Activated B cell treated with CpG ODN at 0.5 μM for 24 hours (primary cell): ENCODE data around the gene IL16. TPM values are rescaled to one million over a fixed set of nuclear protein-coding genes. Genes with fewer than 3 reads are reported as not detected.

Experiments
- ATAC-seq: fragments of 200-7000 bp; cut with Tn5 transposase; one replicate; pipeline ENCODE4 v1.10.0; 2021; ENCODE audit warnings: low read depth, mild to moderate bottlenecking, moderate library complexity
- CTCF ChIA-PET: fragments of 350-600 bp; sonication (Branson Sonifier 250); formaldehyde crosslinking; loops from one replicate; lab custom pipeline; 2021; ENCODE audit warnings: antibody characterized with exemption; lab: Charles Lee
- POLR2A ChIA-PET: fragments of 350-600 bp; sonication (Branson Sonifier 250); formaldehyde crosslinking; loops from one replicate; lab custom pipeline; 2021; ENCODE audit warnings: antibody characterized with exemption; lab: Charles Lee
- DNase-seq: peaks from one replicate; pipeline ENCODE4 v3.0.0; 2022
- H3K27ac Mint-ChIP-seq: one replicate; pipeline ENCODE4 v1.8.0; 2020; ENCODE audit warnings: mixed read lengths
- H3K27me3 Mint-ChIP-seq: one replicate; pipeline ENCODE4 v1.8.0; 2021; ENCODE audit warnings: mixed read lengths
- H3K36me3 Mint-ChIP-seq: one replicate; pipeline ENCODE4 v1.8.0; 2021; ENCODE audit warnings: low read depth, mixed read lengths
- H3K4me1 Mint-ChIP-seq: one replicate; pipeline ENCODE4 v1.8.0; 2021; ENCODE audit warnings: mixed read lengths
- H3K4me3 Mint-ChIP-seq: one replicate; pipeline ENCODE4 v1.8.0; 2020; ENCODE audit warnings: mild to moderate bottlenecking, mixed read lengths
- H3K9me3 Mint-ChIP-seq: one replicate; pipeline ENCODE4 v1.8.0; 2020; ENCODE audit warnings: mixed read lengths
- CTCF ChIP-seq: fragments of 200-600 bp; IDR thresholded peaks from one replicate; pipeline ENCODE4 v1.8.0; 2022; ENCODE audit warnings: antibody characterized with exemption, mild to moderate bottlenecking
- intact Hi-C: fragments of 100-400 bp; cut with micrococcal nuclease; formaldehyde crosslinking; loops from one replicate; pipeline ENCODE4 v1.15.1; 2024
- total RNA-seq: library from RNA; stranded (reverse); gene quantifications from 2 replicates; pipeline ENCODE4 v1.2.3, GENCODE V29; 2022

The IL16 gene
- total RNA-seq, 1 donor from 2014 or later: 206 TPM

DNA sequence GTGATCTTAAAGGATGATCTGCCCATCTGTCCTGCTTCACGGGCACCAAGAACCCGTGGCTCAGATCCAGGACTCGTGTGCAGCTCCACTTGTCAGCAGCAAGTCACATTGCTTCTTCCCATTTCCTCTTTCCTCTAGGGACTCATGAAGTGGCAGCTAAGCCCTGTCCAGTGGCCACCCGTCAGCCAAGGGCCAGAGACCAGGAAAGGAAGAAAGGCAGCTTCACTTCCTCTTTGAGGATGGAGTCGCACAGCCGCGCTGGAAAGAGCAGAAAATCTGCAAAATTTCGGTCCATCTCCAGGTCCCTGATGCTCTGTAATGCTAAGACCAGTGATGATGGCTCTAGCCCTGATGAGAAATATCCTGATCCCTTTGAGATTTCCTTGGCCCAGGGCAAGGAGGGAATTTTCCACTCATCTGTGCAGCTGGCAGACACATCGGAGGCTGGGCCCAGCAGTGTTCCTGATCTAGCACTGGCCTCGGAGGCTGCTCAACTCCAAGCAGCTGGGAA, 28.5 kb downstream of the IL16 start:
- no peak for TF ChIP-seq CTCF
- intact Hi-C loops: no loop called here
- peaks cover 11% of the 10 kb centered on the region for H3K27me3 Mint-ChIP-seq
- CTCF ChIA-PET: no interaction called here
- DNase-seq (no peak), ATAC-seq (no peak)
- H3K27ac Mint-ChIP-seq: no peak overlapping the region
- H3K4me3 Mint-ChIP-seq: no peak overlapping the region
- POLR2A ChIA-PET: no interaction called here
- no peaks in the 10 kb centered on the region for H3K36me3 Mint-ChIP-seq
- H3K4me1 Mint-ChIP-seq: no peaks in the 10 kb centered on the region
- H3K9me3 Mint-ChIP-seq: no peaks in the 10 kb centered on the region

DNA sequence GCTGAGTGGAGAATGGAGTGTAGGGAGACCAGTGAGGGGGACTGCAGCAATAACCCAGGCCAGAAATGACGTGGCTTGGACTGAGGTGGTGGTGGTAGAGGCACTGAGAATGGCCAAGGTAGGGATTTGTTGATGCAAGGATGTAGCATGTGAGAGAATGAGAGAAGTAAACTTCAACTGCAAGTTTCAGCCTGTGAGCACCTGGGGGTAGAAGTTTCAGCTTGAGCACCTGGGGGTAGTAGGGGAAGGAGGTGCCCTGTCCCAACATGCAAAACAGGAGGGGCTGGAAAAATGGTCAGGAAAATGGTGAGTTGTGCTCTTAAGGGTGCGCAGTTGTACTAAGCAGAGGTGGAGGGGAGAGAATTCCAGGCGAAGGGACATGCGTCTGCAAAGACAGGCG, 31.0 kb downstream of the IL16 start:
- no peak for TF ChIP-seq CTCF
- CTCF ChIA-PET: no interaction called here
- no peak for ATAC-seq
- no peak overlapping the region for H3K27ac Mint-ChIP-seq
- intact Hi-C loops: no loop called here
- no peaks in the 10 kb centered on the region for H3K4me1 Mint-ChIP-seq
- no peaks in the 10 kb centered on the region for H3K36me3 Mint-ChIP-seq
- peaks cover 2% of the 10 kb centered on the region for H3K27me3 Mint-ChIP-seq
- DNase-seq: no peak
- POLR2A ChIA-PET: no interaction called here
- H3K4me3 Mint-ChIP-seq: no peak overlapping the region
- peaks cover 4% of the 10 kb centered on the region for H3K9me3 Mint-ChIP-seq

- ChIA-PET POLR2A (no interaction called here), CTCF (no interaction called here)
- H3K36me3 Mint-ChIP-seq: no peaks in the 10 kb centered on the region
- no peak overlapping the region for H3K4me3 Mint-ChIP-seq
- TF ChIP-seq CTCF: no peak
- H3K9me3 Mint-ChIP-seq: peaks cover 7% of the 10 kb centered on the region
- no peak for DNase-seq
- no peaks in the 10 kb centered on the region for H3K27me3 Mint-ChIP-seq
- H3K27ac Mint-ChIP-seq: no peak overlapping the region
- no peak for ATAC-seq
- intact Hi-C loops: no loop called here
- H3K4me1 Mint-ChIP-seq: no peaks in the 10 kb centered on the region
These were observed 32.9 kb downstream of the IL16 start for GRCh38 chr15:81229586-81229985.

GRCh38 chr15:81235276-81236123, 38.8 kb downstream of the IL16 start:
- ChIA-PET POLR2A (no interaction called here), CTCF (no interaction called here)
- ATAC-seq (no peak), DNase-seq (no peak)
- intact Hi-C loops: no loop called here
- no peaks in the 10 kb centered on the region for H3K36me3 Mint-ChIP-seq
- no peaks in the 10 kb centered on the region for H3K4me1 Mint-ChIP-seq
- no peak for TF ChIP-seq CTCF
- no peak overlapping the region for H3K27ac Mint-ChIP-seq
- H3K27me3 Mint-ChIP-seq: no peaks in the 10 kb centered on the region
- peaks cover 11% of the 10 kb centered on the region for H3K9me3 Mint-ChIP-seq
- H3K4me3 Mint-ChIP-seq: no peak overlapping the region

- Mint-ChIP-seq H3K9me3 (peaks cover 20% of the 10 kb centered on the region), H3K4me1 (no peaks in the 10 kb centered on the region), H3K27ac (no peak overlapping the region), H3K27me3 (no peaks in the 10 kb centered on the region), H3K4me3 (no peak overlapping the region), H3K36me3 (no peaks in the 10 kb centered on the region)
- intact Hi-C loops: no loop called here
- no peak for TF ChIP-seq CTCF
- no peak for ATAC-seq
- ChIA-PET POLR2A (no interaction called here), CTCF (no interaction called here)
- DNase-seq: no peak
These were observed 42.5 kb downstream of the IL16 start for GRCh38 chr15:81239190-81239589.
